Mucosa of descending colon (tissue), 3 donors: ENCODE data around the gene DPP8. TPM values are rescaled to one million over a fixed set of nuclear protein-coding genes. Genes with fewer than 3 reads are reported as not detected.

Source experiments
- ATAC-seq: fragments of 200-7000 bp; cut with Tn5 transposase; one replicate; pipeline ENCODE4 v1.9.1; 2020; ENCODE audit warnings: mild to moderate bottlenecking, moderate library complexity
- DNase-seq, 3 donors: peaks; one replicate each; pipeline ENCODE4 v3.0.0-alpha.2; 2020
- H3K36me3 ChIP-seq: fragments of 200-600 bp; one replicate; pipeline ENCODE4 v1.8.0; 2021; ENCODE audit warnings: low read depth, mild to moderate bottlenecking
- H3K4me1 ChIP-seq: fragments of 200-600 bp; one replicate; pipeline ENCODE4 v1.8.0; 2021; ENCODE audit warnings: low read depth, mild to moderate bottlenecking
- H3K4me3 ChIP-seq: fragments of 200-600 bp; one replicate; pipeline ENCODE4 v1.8.0; 2021; ENCODE audit warnings: mild to moderate bottlenecking
- H3K9me3 ChIP-seq: fragments of 200-600 bp; one replicate; pipeline ENCODE4 v1.8.0; 2021; ENCODE audit warnings: mild to moderate bottlenecking
- CTCF ChIP-seq: fragments of 200-600 bp; IDR thresholded peaks from one replicate; pipeline ENCODE4 v1.8.0; 2022; ENCODE audit warnings: antibody characterized with exemption, mild to moderate bottlenecking
- intact Hi-C, 2 donors: fragments of 100-400 bp; cut with DNase I in 1 of 2; cut with micrococcal nuclease in 1 of 2; formaldehyde crosslinking; loops; one replicate each; pipeline versions ENCODE4 v1.11.0 to v1.11.1; 2022; cut with DNase I, micrococcal nuclease
- total RNA-seq, 3 donors: library from RNA; stranded (reverse); fragmentation: NEBNext Ultra II Directional in 2 of 3; extraction: Animal tissue kit (Norgen Biotek cat#: 25700) in 2 of 3; gene quantifications; one replicate each; pipeline versions ENCODE4 v1.2.1 to v1.2.4, GENCODE V29; 2021 to 2023
- donor health status: DM: no; HTN: no; CAD: no; lungs with moderate emphysema.
- donor health status: DM: no; HTN: no; CAD: no.
- donor health status: DM: no; HTN: yes; CAD: no.

The DPP8 gene
- total RNA-seq, 3 donors from 2014 or later: 35.6 to 40.6 (median 35.8) TPM

GRCh38 chr15:65530318-65531111 is 13.0 kb upstream of the DPP8 start, which contains the start of gene HACD3:
Gene HACD3, plus strand, starts transcription at chr15:65530463. Its CDS starts 169 bp downstream, at chr15:65530632.
- Histone ChIP-seq H3K4me1 (peaks cover 23% of the 10 kb centered on the region), H3K4me3 (peak within 1 kb of the TSS; percentile 46), H3K36me3 (no peaks in the 10 kb centered on the region), H3K9me3 (no peaks in the 10 kb centered on the region)
- no peak for TF ChIP-seq CTCF
- intact Hi-C loops: no loop called here
- ATAC-seq: peak; percentile 95
- DNase-seq: peak; percentile 88 to 92 (median 89)

- peak overlapping the region; percentile 46 for H3K4me3 ChIP-seq
- H3K9me3 ChIP-seq: no peaks in the 10 kb centered on the region
- intact Hi-C loops: no loop called here
- no peak for TF ChIP-seq CTCF
- H3K36me3 ChIP-seq: no peaks in the 10 kb centered on the region
- DNase-seq: no peak
- no peak for ATAC-seq
- peaks cover 23% of the 10 kb centered on the region for H3K4me1 ChIP-seq
These were observed 12.4 kb upstream of the DPP8 start for GRCh38 chr15:65529762-65530317.

- Histone ChIP-seq H3K9me3 (no peaks in the 10 kb centered on the region), H3K36me3 (no peaks in the 10 kb centered on the region), H3K4me3 (no peak overlapping the region), H3K4me1 (peaks cover 23% of the 10 kb centered on the region)
- DNase-seq: no peak
- intact Hi-C loops: no loop called here
- TF ChIP-seq CTCF: no peak
- ATAC-seq: no peak
These were observed 11.1 kb upstream of the DPP8 start for GRCh38 chr15:65528461-65529060.

- H3K4me1 ChIP-seq: no peaks in the 10 kb centered on the region
- no peak overlapping the region for H3K4me3 ChIP-seq
- no peak for TF ChIP-seq CTCF
- peak; percentile 17 for ATAC-seq
- DNase-seq: peak in 1 of 3 donors; percentile 38
- H3K36me3 ChIP-seq: no peaks in the 10 kb centered on the region
- no peaks in the 10 kb centered on the region for H3K9me3 ChIP-seq
- intact Hi-C loops: no loop called here
These were observed 8.1 kb upstream of the DPP8 start for GRCh38 chr15:65525622-65526021.

GRCh38 chr15:65524226-65524625 is 6.7 kb upstream of the DPP8 start:
- TF ChIP-seq CTCF: no peak
- Histone ChIP-seq H3K4me3 (no peak overlapping the region), H3K9me3 (no peaks in the 10 kb centered on the region), H3K36me3 (no peaks in the 10 kb centered on the region), H3K4me1 (no peaks in the 10 kb centered on the region)
- ATAC-seq (no peak), DNase-seq (no peak)
- intact Hi-C loops: no loop called here
